OCI-LY3 (cell line): Measurements from ENCODE around the gene ENO1.

ENCODE experiments used
- H2AFZ ChIP-seq: fragments of 200-600, 300-600 bp; shearing (Covaris generic); 2 replicates; pipeline ENCODE4 v1.6.0; 2014; ENCODE audit warnings: antibody characterized with exemption, low read depth, low read length
- H3K27ac ChIP-seq: fragments of 200-600, 300-600 bp; sonication (generic); 2 replicates; pipeline ENCODE4 v1.5.1; 2014; ENCODE audit warnings: mild to moderate bottlenecking, low read length, moderate library complexity, mixed read lengths
- H3K27me3 ChIP-seq: fragments of 200-600, 300-600 bp; sonication (generic); 2 replicates; pipeline ENCODE4 v1.6.1; 2014; ENCODE audit warnings: low read depth, low read length, mixed read lengths
- H3K36me3 ChIP-seq: fragments of 200-600, 300-600 bp; sonication (generic); replicated peaks from 2 replicates; pipeline ENCODE3; 2014; ENCODE audit warnings: low read depth, low read length, mixed read lengths
- H3K4me1 ChIP-seq: fragments of 300-600, 200-600 bp; sonication (generic); 2 replicates; pipeline ENCODE4 v1.6.1; 2014; ENCODE audit warnings: low read length, mixed read lengths
- H3K4me2 ChIP-seq: fragments of 200-600, 300-600 bp; sonication (generic); 2 replicates; pipeline ENCODE4 v1.6.1; 2014; ENCODE audit warnings: low read length, mixed read lengths
- H3K4me3 ChIP-seq: fragments of 300-600, 200-600 bp; sonication (generic); 2 replicates; pipeline ENCODE4 v1.5.1; 2014; ENCODE audit warnings: antibody characterized with exemption, mild to moderate bottlenecking, low read length, moderate library complexity
- H3K79me2 ChIP-seq: fragments of 300-600, 200-600 bp; shearing (Covaris generic); 2 replicates; pipeline ENCODE4 v1.6.1; 2014; ENCODE audit warnings: mild to moderate bottlenecking, low read length, mixed read lengths
- H3K9ac ChIP-seq: fragments of 300-600, 200-600 bp; shearing (Covaris generic); 2 replicates; pipeline ENCODE4 v1.6.0; 2014; ENCODE audit warnings: mild to moderate bottlenecking, low read length, moderate library complexity
- H3K9me3 ChIP-seq: fragments of 200-600, 300-600 bp; shearing (Covaris generic); 2 replicates; pipeline ENCODE4 v1.6.1; 2014; ENCODE audit warnings: low read length, mixed read lengths; ENCODE audit not compliant: insufficient read depth
- H4K20me1 ChIP-seq: fragments of 200-600, 300-600 bp; sonication (generic); 2 replicates; pipeline ENCODE4 v1.6.1; 2016; ENCODE audit warnings: low read length, mixed read lengths; ENCODE audit not compliant: insufficient read depth
- EZH2phosphoT487 ChIP-seq: fragments of 200-600 bp; shearing (Covaris generic); IDR thresholded peaks from 2 replicates; pipeline ENCODE4 v1.6.1; 2018; ENCODE audit warnings: antibody characterized with exemption, mixed run types, low read depth
- TF ChIP-seq, protein P1 (sequence below): fragments of 200-600, 300-600 bp; sonication (generic); IDR thresholded peaks from 2 replicates; pipeline ENCODE4 v1.5.1; 2014; ENCODE audit warnings: antibody characterized with exemption, low read length, low read depth

The ENO1 gene

DNA sequence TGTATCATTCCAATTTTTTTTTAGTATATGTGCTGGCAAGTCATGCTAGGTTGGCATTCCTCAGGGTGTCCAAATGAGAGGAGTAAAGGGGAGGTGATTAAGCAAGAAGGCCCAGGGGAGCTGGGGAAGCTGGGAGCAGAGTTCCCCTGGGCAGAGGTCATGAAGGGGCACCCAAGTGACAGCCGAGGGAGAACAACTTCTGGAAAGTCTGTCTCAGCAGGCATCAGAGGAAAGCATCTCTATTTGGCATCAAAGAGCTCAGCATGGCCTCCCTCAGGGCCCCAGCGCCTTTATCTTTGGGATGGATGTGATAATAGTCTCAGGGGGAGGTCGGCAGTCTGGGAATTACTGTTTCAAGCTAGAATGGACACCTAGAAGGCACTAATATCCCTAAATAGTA lies 5.0 kb upstream of the ENO1 start:
- no peak overlapping the region for H2AFZ ChIP-seq
- peaks cover 14% of the 10 kb centered on the region for H3K4me1 ChIP-seq
- H3K4me2 ChIP-seq, result no peak overlapping the region
- H3K9ac ChIP-seq, result no peak overlapping the region
- no peak overlapping the region for H3K4me3 ChIP-seq
- H4K20me1 ChIP-seq, result no peaks in the 10 kb centered on the region
- no peaks in the 10 kb centered on the region for H3K9me3 ChIP-seq
- H3K36me3 ChIP-seq, result no peaks in the 10 kb centered on the region
- no peak overlapping the region for H3K27ac ChIP-seq
- peaks cover 10% of the 10 kb centered on the region for H3K79me2 ChIP-seq
- TF ChIP-seq, protein P1, sequence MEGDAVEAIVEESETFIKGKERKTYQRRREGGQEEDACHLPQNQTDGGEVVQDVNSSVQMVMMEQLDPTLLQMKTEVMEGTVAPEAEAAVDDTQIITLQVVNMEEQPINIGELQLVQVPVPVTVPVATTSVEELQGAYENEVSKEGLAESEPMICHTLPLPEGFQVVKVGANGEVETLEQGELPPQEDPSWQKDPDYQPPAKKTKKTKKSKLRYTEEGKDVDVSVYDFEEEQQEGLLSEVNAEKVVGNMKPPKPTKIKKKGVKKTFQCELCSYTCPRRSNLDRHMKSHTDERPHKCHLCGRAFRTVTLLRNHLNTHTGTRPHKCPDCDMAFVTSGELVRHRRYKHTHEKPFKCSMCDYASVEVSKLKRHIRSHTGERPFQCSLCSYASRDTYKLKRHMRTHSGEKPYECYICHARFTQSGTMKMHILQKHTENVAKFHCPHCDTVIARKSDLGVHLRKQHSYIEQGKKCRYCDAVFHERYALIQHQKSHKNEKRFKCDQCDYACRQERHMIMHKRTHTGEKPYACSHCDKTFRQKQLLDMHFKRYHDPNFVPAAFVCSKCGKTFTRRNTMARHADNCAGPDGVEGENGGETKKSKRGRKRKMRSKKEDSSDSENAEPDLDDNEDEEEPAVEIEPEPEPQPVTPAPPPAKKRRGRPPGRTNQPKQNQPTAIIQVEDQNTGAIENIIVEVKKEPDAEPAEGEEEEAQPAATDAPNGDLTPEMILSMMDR, result no peak
- no peak for TF ChIP-seq EZH2phosphoT487
- H3K27me3 ChIP-seq, result no peaks in the 10 kb centered on the region

DNA sequence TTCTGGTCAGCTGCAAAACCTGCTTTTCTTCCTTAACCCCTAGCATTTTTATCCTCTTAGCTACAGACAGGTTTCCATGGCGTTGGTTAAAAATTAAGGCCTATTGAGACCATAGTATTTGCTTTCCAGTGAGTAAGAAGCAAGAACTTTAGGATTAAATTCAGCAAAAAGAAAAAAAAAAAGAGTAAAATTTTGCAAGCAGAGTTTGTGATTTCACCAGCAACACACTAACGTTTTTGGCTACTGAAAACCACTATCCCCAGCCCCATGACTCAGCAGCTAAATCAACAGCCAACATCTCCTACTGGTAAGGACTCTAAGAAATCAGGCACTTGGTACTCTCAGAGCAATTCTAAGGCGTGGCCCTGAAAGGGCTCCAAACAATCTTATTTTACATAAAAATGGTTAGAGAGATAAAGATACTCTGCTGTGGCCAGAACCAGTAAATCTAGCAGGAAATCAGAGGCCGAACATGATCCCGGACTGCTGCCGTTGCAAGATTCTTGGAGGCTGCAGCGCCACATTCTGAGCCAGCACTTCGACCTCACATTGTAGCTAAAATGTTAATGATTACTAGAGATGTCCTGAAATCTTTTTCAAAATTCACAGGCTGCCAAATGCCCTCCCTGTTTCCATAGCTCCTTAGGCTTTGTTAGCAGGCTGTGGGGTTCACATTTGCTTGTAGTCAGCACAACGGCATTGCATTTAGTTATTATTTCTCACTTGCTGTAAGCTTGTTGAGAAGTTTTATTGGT lies 1.6 kb upstream of the ENO1 start:
- H3K9me3 ChIP-seq, result no peaks in the 10 kb centered on the region
- peaks cover 23% of the 10 kb centered on the region for H4K20me1 ChIP-seq

GRCh38 chr1:8879464-8879921 lies 1.0 kb upstream of the ENO1 start:
- peaks cover 32% of the 10 kb centered on the region for H3K4me1 ChIP-seq
- H3K4me3 ChIP-seq, result peak overlapping the region; percentile 98
- peak overlapping the region; percentile 86 for H3K27ac ChIP-seq
- no peaks in the 10 kb centered on the region for H3K9me3 ChIP-seq
- H3K27me3 ChIP-seq, result no peaks in the 10 kb centered on the region
- peaks cover 50% of the 10 kb centered on the region for H3K79me2 ChIP-seq
- 0 out of 2 replicates have a peak overlapping the region, but pooled peaks have one; percentile 43 for H2AFZ ChIP-seq
- peaks cover 29% of the 10 kb centered on the region for H4K20me1 ChIP-seq
- peak overlapping the region; percentile 89 for H3K4me2 ChIP-seq
- no peak for TF ChIP-seq EZH2phosphoT487
- TF ChIP-seq, protein P1, result peak; percentile 35
- peak overlapping the region; percentile 99 for H3K9ac ChIP-seq
- peaks cover 35% of the 10 kb centered on the region for H3K36me3 ChIP-seq

More for the DNA sequence above, 1.6 kb upstream of the ENO1 start:
- Histone ChIP-seq H3K4me2 (peak overlapping the region; percentile 89), H3K27me3 (no peaks in the 10 kb centered on the region), H3K79me2 (peaks cover 44% of the 10 kb centered on the region), H3K9ac (peak overlapping the region; percentile 99), H3K4me1 (peaks cover 26% of the 10 kb centered on the region), H3K4me3 (peak overlapping the region; percentile 98), H3K36me3 (peaks cover 28% of the 10 kb centered on the region), H3K27ac (peak overlapping the region; percentile 86), H2AFZ (no peak overlapping the region)
- no peak for TF ChIP-seq EZH2phosphoT487
- TF ChIP-seq, protein P1, result no peak

DNA sequence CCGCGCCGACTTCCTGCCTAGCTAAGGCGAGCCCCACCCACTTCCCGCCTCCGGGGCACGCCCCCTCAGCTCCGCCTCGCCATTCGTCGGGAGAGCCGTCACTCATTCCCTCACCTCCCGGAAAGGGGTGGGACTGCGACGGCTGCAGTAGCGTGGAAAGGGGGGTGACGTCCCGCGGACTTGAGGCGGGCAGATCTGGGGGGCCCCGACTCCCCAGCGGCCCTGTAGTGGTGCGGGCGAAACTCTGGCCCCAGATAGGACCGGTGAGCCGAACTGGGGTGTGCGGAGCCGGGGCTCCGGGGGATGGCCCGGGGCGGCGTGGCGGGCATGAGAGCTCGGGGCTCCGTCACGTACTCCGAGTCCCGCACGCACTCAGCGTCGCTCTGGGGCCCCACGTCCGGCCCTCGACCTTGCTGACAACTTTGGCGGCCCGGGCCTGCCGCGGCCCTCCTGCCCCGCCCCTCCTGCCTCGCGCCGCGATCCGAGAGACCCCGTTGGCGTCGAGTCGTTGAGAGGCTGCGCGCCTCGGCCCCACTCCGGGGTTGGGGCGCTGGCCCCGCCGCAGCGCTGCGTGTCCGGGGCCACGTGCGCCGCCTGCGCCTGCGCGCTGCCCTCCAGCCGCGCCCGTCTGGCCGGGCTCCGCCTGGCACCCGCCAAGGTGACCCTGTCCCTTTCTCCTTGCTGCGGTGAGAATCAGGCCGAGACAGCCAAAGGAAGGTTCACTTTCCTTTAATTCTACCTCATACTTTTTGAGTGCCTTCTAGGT lies 395 bp upstream of the ENO1 start:
- Histone ChIP-seq H3K36me3 (peaks cover 38% of the 10 kb centered on the region), H3K4me3 (peak overlapping the region; percentile 98), H3K4me2 (peak overlapping the region; percentile 89), H2AFZ (0 out of 2 replicates have a peak overlapping the region, but pooled peaks have one; percentile 43), H3K9ac (peak overlapping the region; percentile 99), H4K20me1 (peaks cover 34% of the 10 kb centered on the region), H3K4me1 (peaks cover 33% of the 10 kb centered on the region), H3K27ac (peak overlapping the region; percentile 86), H3K79me2 (peaks cover 56% of the 10 kb centered on the region), H3K9me3 (no peaks in the 10 kb centered on the region), H3K27me3 (no peaks in the 10 kb centered on the region)
- no peak for TF ChIP-seq EZH2phosphoT487
- TF ChIP-seq, protein P1, result no peak
